ENCODE measurements around the gene ST6GALNAC6.
"Not testable (repeated sequence)": the region's sequence is repeated elsewhere in the genome, so short reads cannot be mapped to it uniquely, and the experiment has no call there.

Gene ST6GALNAC6

GRCh38 chr9:127855522-127855921 lies 43.9 kb downstream of the ST6GALNAC6 start:
- no peak for DNase-seq (ENCODE audit: low read depth in 2 of 2)

GRCh38 chr9:127854960-127855359 lies 44.4 kb downstream of the ST6GALNAC6 start:
- DNase-seq (ENCODE audit: low read depth in 2 of 2): no peak

- no peak for DNase-seq (ENCODE audit: low read depth in 2 of 2)
These were observed 45.1 kb downstream of the ST6GALNAC6 start, which contains the start of gene ENG for GRCh38 chr9:127854184-127854806. Gene ENG, minus strand, starts transcription at chr9:127854658. Its CDS starts 303 bp downstream, at chr9:127854355.

GRCh38 chr9:127853312-127854183 lies 45.9 kb downstream of the ST6GALNAC6 start:
- no peak for DNase-seq (ENCODE audit: low read depth in 2 of 2)

- no peak for DNase-seq (ENCODE audit: low read depth in 2 of 2)
These were observed 46.6 kb downstream of the ST6GALNAC6 start for GRCh38 chr9:127852829-127853228.

- DNase-seq (ENCODE audit: low read depth in 2 of 2): no peak
These were observed 49.0 kb downstream of the ST6GALNAC6 start for GRCh38 chr9:127850286-127850830.

- no peak for DNase-seq (ENCODE audit: low read depth in 2 of 2)
These were observed 50.5 kb downstream of the ST6GALNAC6 start for GRCh38 chr9:127848756-127849504.

- DNase-seq (ENCODE audit: low read depth in 2 of 2): no peak
These were observed 51.3 kb downstream of the ST6GALNAC6 start for GRCh38 chr9:127847833-127848755.

- no peak for DNase-seq (ENCODE audit: low read depth in 2 of 2)
These were observed 52.3 kb downstream of the ST6GALNAC6 start for GRCh38 chr9:127847178-127847510.

- no peak for DNase-seq (ENCODE audit: low read depth in 2 of 2)
These were observed 52.8 kb downstream of the ST6GALNAC6 start for GRCh38 chr9:127846443-127847177.

GRCh38 chr9:127845619-127846018 lies 53.8 kb downstream of the ST6GALNAC6 start:
- not testable (repeated sequence) for DNase-seq (ENCODE audit: low read depth in 2 of 2)

- no peak for DNase-seq (ENCODE audit: low read depth in 2 of 2)
These were observed 54.5 kb downstream of the ST6GALNAC6 start for GRCh38 chr9:127844821-127845359.

- DNase-seq (ENCODE audit: low read depth in 2 of 2): no peak
These were observed 58.1 kb downstream of the ST6GALNAC6 start for GRCh38 chr9:127841087-127841835.

- no peak for DNase-seq (ENCODE audit: low read depth in 2 of 2)
These were observed 60.9 kb downstream of the ST6GALNAC6 start for GRCh38 chr9:127838375-127839078.

GRCh38 chr9:127837346-127837745 lies 62.1 kb downstream of the ST6GALNAC6 start:
- DNase-seq (ENCODE audit: low read depth in 2 of 2): no peak

GRCh38 chr9:127836561-127836960 lies 62.8 kb downstream of the ST6GALNAC6 start:
- DNase-seq (ENCODE audit: low read depth in 2 of 2): not testable (repeated sequence)

GRCh38 chr9:127835991-127836516 lies 63.3 kb downstream of the ST6GALNAC6 start:
- no peak for DNase-seq (ENCODE audit: low read depth in 2 of 2)

Measured in activated CD8-positive, alpha-beta memory T cell treated with anti-CD3 and anti-CD28 coated beads for 4 hours (primary cell).